Embryonic facial prominence (tissue), 1 donor: ENCODE measurements around the gene EPB41L5.
"Not testable (repeated sequence)": the region's sequence is repeated elsewhere in the genome, so short reads cannot be mapped to it uniquely, and the experiment has no call there.

ENCODE experiments used
- DNase-seq: peaks from one replicate; pipeline ENCODE4 v3.0.0-alpha.2; 2016; ENCODE audit errors: extremely low spot score

The EPB41L5 gene

GRCh38 chr2:120199817-120200459 is 187.1 kb downstream of the EPB41L5 start:
- not testable (repeated sequence) for DNase-seq

DNA sequence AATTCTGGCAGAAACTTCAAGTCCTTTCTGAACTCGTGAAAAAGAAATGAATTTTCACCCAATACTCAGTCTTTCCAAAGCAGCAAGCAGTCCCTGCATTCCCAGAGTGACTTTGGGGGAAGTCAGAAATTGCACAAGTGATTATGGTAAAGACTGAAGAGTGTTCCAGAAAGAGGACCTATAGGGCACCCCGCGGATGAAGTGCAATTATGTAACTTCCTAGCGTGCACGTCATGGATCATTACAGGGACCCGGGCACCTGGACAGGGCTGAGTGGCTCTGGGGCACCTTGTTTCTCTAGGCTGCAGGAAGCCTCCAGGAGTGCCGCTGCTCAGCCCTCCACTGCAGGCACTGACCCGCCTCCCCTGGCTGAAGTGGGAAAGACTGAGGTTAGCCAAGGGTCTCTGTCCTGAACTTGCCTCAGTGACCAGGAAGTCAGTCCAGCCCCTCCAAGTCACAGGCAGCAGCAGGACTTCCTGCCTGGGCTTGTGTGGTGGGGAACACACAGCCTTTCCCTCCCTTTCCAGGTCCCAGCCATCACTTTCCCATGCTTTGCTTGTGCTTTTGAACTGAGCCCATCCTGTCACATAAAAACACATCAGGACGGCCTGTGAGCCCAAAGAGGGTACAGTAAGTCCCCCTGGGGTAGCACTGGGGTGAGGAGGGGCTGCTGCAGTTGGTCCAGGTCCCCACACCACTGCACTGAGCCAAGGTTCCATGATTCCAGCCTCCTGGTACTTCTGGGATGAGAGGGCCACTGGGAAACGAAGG is 190.6 kb downstream of the EPB41L5 start:
- DNase-seq, result no peak

GRCh38 chr2:120204022-120204405 is 191.1 kb downstream of the EPB41L5 start:
- DNase-seq, result no peak

DNA sequence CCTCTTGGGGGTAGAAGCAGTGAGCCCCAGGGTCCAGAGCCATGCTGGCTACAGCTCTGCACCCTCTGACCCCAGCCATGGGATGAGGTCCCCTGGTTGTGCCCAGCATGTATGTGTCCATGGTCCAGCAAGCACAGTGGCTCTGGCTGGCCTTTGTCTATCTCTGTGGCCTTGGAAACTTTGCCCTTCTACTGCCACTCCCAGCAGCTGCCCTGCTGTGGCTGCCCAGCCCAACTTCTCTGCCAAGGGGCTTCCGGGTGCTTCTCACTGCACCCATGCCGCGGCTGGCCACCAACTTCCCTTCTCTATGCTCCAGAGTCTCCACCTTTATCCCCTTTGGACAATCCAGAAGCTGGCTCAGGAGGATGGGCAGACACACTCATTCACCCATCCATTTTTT is 191.5 kb downstream of the EPB41L5 start:
- DNase-seq, result no peak

DNA sequence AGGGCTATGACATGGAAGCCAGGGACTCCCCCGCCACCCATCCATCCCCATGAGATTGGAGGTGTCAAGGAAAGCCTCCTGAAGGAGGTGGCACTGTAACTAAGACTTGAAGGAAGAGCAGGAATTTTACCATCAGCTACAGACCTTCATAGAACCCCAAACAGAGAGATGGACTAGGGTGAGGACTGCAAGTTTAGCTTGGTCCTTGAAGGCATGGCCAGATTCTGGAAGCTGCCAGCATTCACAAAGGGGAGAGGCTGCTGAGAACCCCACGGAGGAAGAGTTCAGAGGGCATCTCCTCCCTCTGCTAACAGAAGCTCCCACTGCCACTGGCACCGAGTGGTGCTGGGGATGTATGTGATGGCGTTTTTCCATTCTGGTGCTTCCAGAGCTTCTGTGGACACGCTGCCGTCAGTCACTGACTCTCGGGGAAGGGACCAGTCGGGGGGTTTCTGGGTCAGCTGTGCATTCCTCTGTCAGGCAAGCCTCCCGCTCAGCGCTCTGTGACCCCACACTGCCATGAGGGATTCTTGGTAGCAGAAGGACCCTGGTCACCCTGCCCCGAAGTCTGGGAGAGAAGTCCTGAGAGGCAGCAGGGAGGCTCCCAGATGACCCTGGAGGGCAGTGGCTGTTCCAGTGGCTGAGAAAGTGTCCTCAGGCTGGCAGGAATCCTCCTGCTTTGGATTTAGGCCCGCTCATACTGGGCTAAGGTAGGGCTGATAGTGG is 192.2 kb downstream of the EPB41L5 start:
- DNase-seq, result no peak

DNA sequence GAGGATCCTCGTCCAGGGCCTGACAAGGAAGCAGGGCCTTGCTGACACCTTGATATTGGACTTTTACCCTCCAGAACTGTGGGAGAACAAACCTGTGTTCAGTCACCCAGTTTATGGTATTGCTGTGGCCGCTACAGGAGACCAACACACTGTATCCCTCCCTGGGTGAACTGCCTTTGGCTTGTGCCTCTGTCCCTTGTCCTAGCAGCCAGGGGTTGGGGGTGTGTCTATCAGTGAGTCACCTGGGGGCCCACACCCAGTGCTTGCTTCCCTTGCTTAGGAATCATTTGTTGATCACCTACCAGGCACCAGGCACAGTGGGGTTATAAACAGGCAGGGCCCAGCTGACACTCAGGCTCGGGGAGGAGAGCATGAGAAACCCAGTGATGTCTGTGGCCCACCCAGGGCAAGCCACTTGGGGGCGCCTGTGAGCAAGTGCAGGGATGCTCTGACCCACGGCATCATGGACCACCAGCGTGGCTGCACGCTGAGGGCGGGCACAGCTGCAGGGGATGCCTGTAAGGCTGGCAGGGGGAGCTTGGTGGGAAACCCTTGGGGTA is 193.2 kb downstream of the EPB41L5 start:
- DNase-seq, result no peak

GRCh38 chr2:120208381-120209353 is 195.8 kb downstream of the EPB41L5 start:
- no peak for DNase-seq

- no peak for DNase-seq
Observed at GRCh38 chr2:120209427-120210269, 196.8 kb downstream of the EPB41L5 start.

DNA sequence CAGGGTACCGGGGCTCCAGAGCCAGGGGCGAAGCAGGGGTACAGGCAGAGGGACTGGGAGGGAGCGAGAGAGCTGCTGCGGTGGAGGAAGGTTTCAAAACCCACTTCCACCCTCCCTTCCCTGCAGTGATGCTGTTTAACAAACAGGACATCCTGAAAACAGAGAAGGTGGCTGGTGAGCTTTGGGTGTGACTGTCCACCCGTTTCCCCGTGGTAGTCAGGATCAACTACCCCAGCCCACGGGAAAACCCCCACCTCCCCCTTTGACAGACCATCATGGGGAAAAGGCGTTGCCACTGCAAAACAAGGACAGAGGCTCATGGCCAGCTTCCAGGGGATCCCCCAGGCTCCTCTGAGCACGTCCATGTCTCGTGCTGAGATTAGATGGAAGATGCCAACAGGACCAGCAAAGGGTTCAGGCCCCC is 197.4 kb downstream of the EPB41L5 start:
- no peak for DNase-seq

GRCh38 chr2:120218181-120218580 is 205.3 kb downstream of the EPB41L5 start:
- DNase-seq, result no peak

- DNase-seq, result no peak
Observed at GRCh38 chr2:120219291-120219690, 206.4 kb downstream of the EPB41L5 start.

- DNase-seq, result no peak
Observed at GRCh38 chr2:120219766-120220165, 206.9 kb downstream of the EPB41L5 start.

GRCh38 chr2:120220756-120221155 is 207.9 kb downstream of the EPB41L5 start:
- DNase-seq, result no peak

- DNase-seq, result no peak
Observed at GRCh38 chr2:120221616-120222015, 208.7 kb downstream of the EPB41L5 start.

- DNase-seq, result no peak
Observed at GRCh38 chr2:120222186-120223033, 209.5 kb downstream of the EPB41L5 start.

DNA sequence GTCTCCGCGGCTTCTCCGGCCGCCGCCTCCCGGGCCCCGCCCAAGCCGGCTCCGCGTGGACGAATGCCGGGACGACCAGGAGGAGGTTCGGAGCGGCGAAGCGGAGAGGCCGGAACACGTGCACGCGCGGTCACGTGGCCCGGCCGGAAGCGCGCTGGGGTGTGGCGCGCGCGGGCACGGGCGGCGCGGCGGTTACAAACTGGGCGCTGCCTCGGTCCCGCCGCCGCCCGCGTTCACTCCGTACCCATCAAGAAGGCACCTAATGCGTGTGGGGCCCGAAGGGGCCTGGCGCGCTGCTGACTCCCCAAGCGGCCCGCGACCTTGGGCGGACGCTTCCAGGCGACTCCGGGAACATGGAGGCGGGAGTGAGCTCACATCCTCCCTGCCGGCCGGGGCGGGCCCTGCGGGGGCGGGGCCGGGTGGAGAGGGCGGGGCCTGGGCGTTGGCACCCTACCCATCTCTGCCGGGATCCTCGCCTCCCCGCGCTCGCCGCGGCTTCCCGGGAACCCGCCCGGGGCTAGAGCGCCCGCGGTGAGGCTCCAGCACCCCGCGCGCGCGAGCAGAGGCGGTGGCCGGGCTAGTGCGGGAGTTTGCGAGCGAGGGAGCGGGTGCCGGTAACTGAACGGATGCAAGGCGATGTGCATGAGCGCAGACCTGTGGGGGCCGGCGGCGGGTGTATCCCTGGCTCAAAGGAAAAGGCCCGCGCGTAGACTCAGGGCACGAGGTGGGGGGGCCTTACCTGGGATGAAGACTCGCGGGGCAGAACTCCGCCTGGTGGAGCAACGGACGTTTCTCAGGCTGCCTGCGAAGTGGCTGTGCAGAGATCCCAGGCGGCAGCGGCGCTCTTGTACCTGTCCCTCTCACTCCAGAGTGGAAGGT is 210.4 kb downstream of the EPB41L5 start, which contains the start of gene TMEM185B:
Gene TMEM185B, minus strand, starts transcription at position 367 of the 879 bp plus-strand sequence. CDS start 424 bp downstream, outside the sequence.
- DNase-seq, result peak; percentile 71

DNA sequence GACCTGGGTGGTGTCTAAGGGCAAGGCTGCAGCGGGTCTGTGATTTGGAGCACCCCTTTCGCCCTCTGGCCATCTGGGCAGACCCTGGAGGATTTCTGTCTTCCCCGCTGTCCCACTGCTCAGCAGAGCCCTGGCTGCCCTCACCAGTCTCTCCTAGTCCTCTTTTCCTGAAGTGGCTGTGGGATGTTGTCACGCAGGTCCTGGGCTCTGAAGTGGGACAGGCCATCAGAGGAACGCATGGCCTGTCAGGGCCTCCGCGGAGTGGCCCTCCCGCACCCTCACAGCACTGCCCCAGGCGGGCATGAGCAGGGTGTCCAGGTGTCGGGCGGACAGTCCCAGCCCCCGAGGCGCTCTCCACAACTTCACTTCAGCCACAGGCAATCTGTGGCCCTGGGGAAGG is 211.4 kb downstream of the EPB41L5 start:
- no peak for DNase-seq
